DOHH2 (cell line): ENCODE results near the gene SCUBE1.

Source experiments
- H3F3A ChIP-seq: fragments of 200-600 bp; sonication (generic), shearing (Covaris generic); 2 replicates; pipeline ENCODE4 v1.6.0; 2016; ENCODE audit warnings: antibody characterized with exemption, mild to moderate bottlenecking; ENCODE audit not compliant: control insufficient read depth, insufficient read depth
- H3K27ac ChIP-seq: fragments of 200-600 bp; sonication (generic); 2 replicates; pipeline ENCODE4 v1.5.1; 2014; ENCODE audit warnings: low read depth, mild to moderate bottlenecking, low read length, moderate library complexity
- H3K27me3 ChIP-seq: fragments of 200-600 bp; sonication (generic); 2 replicates; pipeline ENCODE4 v1.6.1; 2014; ENCODE audit warnings: mild to moderate bottlenecking, low read length, mixed read lengths; ENCODE audit not compliant: control insufficient read depth
- H3K36me3 ChIP-seq: fragments of 200-600 bp; sonication (generic); 2 replicates; pipeline ENCODE4 v1.6.1; 2014; ENCODE audit warnings: mild to moderate bottlenecking, low read length, moderate library complexity, mixed read lengths; ENCODE audit not compliant: control insufficient read depth
- H3K4me1 ChIP-seq: fragments of 200-600 bp; sonication (generic); 2 replicates; pipeline ENCODE4 v1.6.1; 2014; ENCODE audit warnings: mild to moderate bottlenecking, low read length, mixed read lengths; ENCODE audit not compliant: control insufficient read depth
- H3K4me2 ChIP-seq: fragments of 200-600 bp; sonication (generic); 2 replicates; pipeline ENCODE4 v1.6.0; 2014; ENCODE audit warnings: mild to moderate bottlenecking, low read length, moderate library complexity
- H3K4me3 ChIP-seq: fragments of 200-600 bp; sonication (generic); 2 replicates; pipeline ENCODE4 v1.5.1; 2014; ENCODE audit warnings: mild to moderate bottlenecking, low read length, mixed read lengths
- H3K79me2 ChIP-seq: fragments of 200-600 bp; sonication (generic); 2 replicates; pipeline ENCODE4 v1.6.1; 2014; ENCODE audit warnings: mild to moderate bottlenecking, low read length, mixed read lengths; ENCODE audit not compliant: control insufficient read depth
- H3K9me2 ChIP-seq: fragments of 200-600 bp; sonication (generic); replicated peaks from 2 replicates; pipeline ENCODE4 v1.6.1; 2014; ENCODE audit warnings: mild to moderate bottlenecking, low read length, mixed read lengths; ENCODE audit not compliant: control insufficient read depth
- H3K9me3 ChIP-seq: fragments of 200-600 bp; sonication (generic); 2 replicates; pipeline ENCODE4 v1.6.1; 2014; ENCODE audit warnings: antibody characterized with exemption, low read length, mixed read lengths; ENCODE audit not compliant: control insufficient read depth, insufficient read depth
- H4K20me1 ChIP-seq: fragments of 200-600 bp; sonication (generic); 2 replicates; pipeline ENCODE4 v1.6.0; 2014; ENCODE audit warnings: low read depth, mild to moderate bottlenecking, antibody characterized with exemption, low read length, moderate library complexity; ENCODE audit not compliant: control insufficient read depth, insufficient read depth
- CTCF ChIP-seq: fragments of 200-600 bp; sonication (generic); IDR thresholded peaks from one replicate; pipeline ENCODE4 v1.5.1; 2014; ENCODE audit warnings: antibody characterized with exemption, mild to moderate bottlenecking, low read depth, low read length; ENCODE audit not compliant: poor library complexity, severe bottlenecking
- EZH2phosphoT487 ChIP-seq: fragments of 200-600 bp; sonication (generic); IDR thresholded peaks from 2 replicates; pipeline ENCODE4 v1.6.1; 2017; ENCODE audit warnings: borderline replicate concordance, mild to moderate bottlenecking, antibody characterized with exemption, low read length, moderate library complexity, mixed read lengths

Gene SCUBE1

GRCh38 chr22:43276321-43276720, 66.9 kb downstream of the SCUBE1 start:
- Histone ChIP-seq H3K4me1 (no peaks in the 10 kb centered on the region), H3K36me3 (no peaks in the 10 kb centered on the region), H3F3A (no peaks in the 10 kb centered on the region), H3K27me3 (no peaks in the 10 kb centered on the region), H4K20me1 (no peaks in the 10 kb centered on the region), H3K4me3 (no peak overlapping the region), H3K9me3 (no peaks in the 10 kb centered on the region), H3K79me2 (no peaks in the 10 kb centered on the region), H3K27ac (no peak overlapping the region), H3K4me2 (no peak overlapping the region), H3K9me2 (no peaks in the 10 kb centered on the region)
- TF ChIP-seq EZH2phosphoT487 (no peak), CTCF (no peak)

- H3K4me2 ChIP-seq, result no peak overlapping the region
- no peak for TF ChIP-seq EZH2phosphoT487
- TF ChIP-seq CTCF, result no peak
- no peak overlapping the region for H3K27ac ChIP-seq
- H3F3A ChIP-seq, result no peaks in the 10 kb centered on the region
- H3K9me2 ChIP-seq, result no peaks in the 10 kb centered on the region
- no peaks in the 10 kb centered on the region for H3K9me3 ChIP-seq
- H3K27me3 ChIP-seq, result no peaks in the 10 kb centered on the region
- H3K4me3 ChIP-seq, result no peak overlapping the region
- H3K79me2 ChIP-seq, result no peaks in the 10 kb centered on the region
- no peaks in the 10 kb centered on the region for H3K4me1 ChIP-seq
- no peaks in the 10 kb centered on the region for H3K36me3 ChIP-seq
- H4K20me1 ChIP-seq, result no peaks in the 10 kb centered on the region
These were observed 67.4 kb downstream of the SCUBE1 start for GRCh38 chr22:43275545-43276317.

- TF ChIP-seq CTCF (no peak), EZH2phosphoT487 (no peak)
- Histone ChIP-seq H4K20me1 (no peaks in the 10 kb centered on the region), H3F3A (no peaks in the 10 kb centered on the region), H3K27ac (no peak overlapping the region), H3K9me2 (no peaks in the 10 kb centered on the region), H3K9me3 (no peaks in the 10 kb centered on the region), H3K4me2 (no peak overlapping the region), H3K4me3 (no peak overlapping the region), H3K36me3 (no peaks in the 10 kb centered on the region), H3K4me1 (no peaks in the 10 kb centered on the region), H3K79me2 (no peaks in the 10 kb centered on the region), H3K27me3 (no peaks in the 10 kb centered on the region)
These were observed 68.5 kb downstream of the SCUBE1 start for GRCh38 chr22:43274595-43275240.
